HL-60 (cell line): ENCODE results near the gene MZB1.
"Not testable (repeated sequence)": the region's sequence is repeated elsewhere in the genome, so short reads cannot be mapped to it uniquely, and the experiment has no call there.

Experiments
- DNase-seq, 2 experiments: peaks; one replicate each; pipeline ENCODE4 v3.0.0-alpha.2; 2010 to 2020; ENCODE audit warnings: low read depth in 1 of 2, low spot score in 1 of 2
- H3K27ac ChIP-seq: fragments of 250-450 bp; sonication (Bioruptor Pico); replicated peaks from 2 replicates; pipeline ENCODE4 v1.5.1; 2020; ENCODE audit warnings: mild to moderate bottlenecking, moderate library complexity
- H3K27me3 ChIP-seq: fragments of 250-450 bp; sonication (Bioruptor Pico); 2 replicates; pipeline ENCODE4 v1.5.1; 2021; ENCODE audit warnings: mild to moderate bottlenecking, moderate library complexity; ENCODE audit not compliant: insufficient read depth, poor library complexity, severe bottlenecking
- H3K4me3 ChIP-seq: replicated peaks from 2 replicates; pipeline ENCODE4 v1.5.1; 2011; ENCODE audit warnings: mild to moderate bottlenecking, control low read depth, low read length; ENCODE audit not compliant: insufficient read depth
- CTCF ChIP-seq: IDR thresholded peaks from one replicate; pipeline ENCODE4 v1.5.1; 2011; ENCODE audit warnings: low read length, control low read depth, inconsistent platforms; ENCODE audit not compliant: insufficient read depth
- GABPA ChIP-seq: IDR thresholded peaks from 2 replicates; pipeline ENCODE4 v1.6.1; 2012; ENCODE audit warnings: low read depth
- POLR2AphosphoS5 ChIP-seq: IDR thresholded peaks from 2 replicates; pipeline ENCODE4 v1.6.1; 2012; ENCODE audit warnings: low read depth
- REST ChIP-seq: IDR thresholded peaks from 2 replicates; pipeline ENCODE4 v1.6.1; 2012; ENCODE audit warnings: low read depth; ENCODE audit not compliant: insufficient replicate concordance
- SPI1 ChIP-seq: IDR thresholded peaks from 2 replicates; pipeline ENCODE4 v1.6.1; 2012; ENCODE audit warnings: low read depth, mild to moderate bottlenecking, borderline replicate concordance

The MZB1 gene

GRCh38 chr5:139354186-139354585, 35.5 kb downstream of the MZB1 start:
- H3K27me3 ChIP-seq = no peaks in the 10 kb centered on the region
- no peak overlapping the region for H3K4me3 ChIP-seq
- no peak overlapping the region for H3K27ac ChIP-seq
- DNase-seq = no peak
- TF ChIP-seq SPI1 (no peak), CTCF (no peak), REST (no peak), GABPA (no peak), POLR2AphosphoS5 (no peak)

- not testable (repeated sequence) for H3K4me3 ChIP-seq, DNase-seq, H3K27ac ChIP-seq
Measured at GRCh38 chr5:139347863-139348262, 41.9 kb downstream of the MZB1 start.

GRCh38 chr5:139345442-139345841, 44.3 kb downstream of the MZB1 start:
- not testable (repeated sequence) for H3K27ac ChIP-seq, DNase-seq, H3K4me3 ChIP-seq, H3K27me3 ChIP-seq

More at GRCh38 chr5:139347863-139348262, 41.9 kb downstream of the MZB1 start:
- H3K27me3 ChIP-seq = not testable (repeated sequence)

GRCh38 chr5:139344177-139344576, 45.5 kb downstream of the MZB1 start:
- no peak overlapping the region for H3K4me3 ChIP-seq

GRCh38 chr5:139343476-139343875, 46.2 kb downstream of the MZB1 start:
- Histone ChIP-seq H3K4me3 (no peak overlapping the region), H3K27ac (no peak overlapping the region; the same call in 1 of the 2 replicates), H3K27me3 (no peaks in the 10 kb centered on the region)
- TF ChIP-seq REST = no peak
- no peak for TF ChIP-seq GABPA
- no peak for TF ChIP-seq CTCF
- no peak for TF ChIP-seq POLR2AphosphoS5
- TF ChIP-seq SPI1 = no peak
- no peak for DNase-seq

More at GRCh38 chr5:139344177-139344576, 45.5 kb downstream of the MZB1 start:
- no peak overlapping the region for H3K27ac ChIP-seq
- no peak for TF ChIP-seq POLR2AphosphoS5
- no peak for TF ChIP-seq CTCF
- TF ChIP-seq SPI1 = no peak
- no peak for DNase-seq
- no peaks in the 10 kb centered on the region for H3K27me3 ChIP-seq
